ENCODE measurements around the gene CCDC148. TPM values are rescaled to one million over a fixed set of nuclear protein-coding genes. Genes with fewer than 3 reads are reported as not detected.

Gene CCDC148
- polyA plus RNA-seq, 1 experiment, result 0.22 TPM

DNA sequence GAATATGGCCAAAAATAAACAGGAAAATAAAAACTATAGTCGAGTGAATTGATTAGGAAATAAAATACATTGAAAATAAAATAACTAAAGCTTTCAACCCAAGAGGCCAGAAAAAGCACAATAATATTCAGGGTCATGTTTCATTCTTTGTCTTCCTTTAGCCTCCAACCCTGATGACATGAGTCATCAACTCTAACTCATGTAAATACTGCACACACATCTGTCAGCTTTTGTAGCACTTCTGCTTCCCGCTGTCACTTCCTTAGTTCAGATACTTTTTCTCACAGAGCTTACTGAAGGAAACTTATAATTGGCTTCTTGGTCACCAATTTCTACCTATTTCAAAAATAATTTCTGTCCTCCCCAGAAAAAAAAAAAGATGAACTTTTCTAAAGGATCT is 242.1 kb downstream of the CCDC148 start:
- POLR2A ChIA-PET, result no interaction called here

DNA sequence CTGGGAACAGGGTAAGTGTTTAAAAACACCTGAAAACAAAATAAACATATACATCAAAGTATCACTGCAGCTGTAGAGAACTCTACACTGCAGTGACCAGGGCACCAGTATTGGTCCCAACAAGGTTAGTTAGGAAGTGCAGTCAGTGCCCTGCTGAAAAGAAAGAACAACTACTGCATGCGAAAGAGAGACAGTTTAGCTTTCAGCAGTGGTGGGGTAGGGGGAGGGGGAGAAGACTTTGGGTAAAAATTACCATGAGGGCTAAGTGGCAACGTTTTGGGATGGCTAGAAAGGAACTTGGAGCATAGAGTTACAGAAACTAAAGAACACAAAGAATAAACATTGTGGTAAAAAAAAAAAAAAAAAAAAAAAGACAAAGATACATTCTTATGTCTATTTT is 242.8 kb downstream of the CCDC148 start:
- H3K27ac ChIP-seq (ENCODE audit: low read depth, low read length), result no peak overlapping the region
- no peaks in the 10 kb centered on the region for H3K9me3 ChIP-seq (ENCODE audit: control insufficient read depth, insufficient read depth, low read length)
- no peaks in the 10 kb centered on the region for H3K27me3 ChIP-seq (ENCODE audit: control insufficient read depth, insufficient read depth, low read length)
- ChIA-PET POLR2A (no interaction called here), CTCF (interaction anchor here (0.8 to 1.3 kb wide), 2 partner anchors 540 to 541 kb away, joined by 3 to 4 read pairs; no protein-coding TSS in a partner anchor)
- DNase-seq (ENCODE audit: low read depth, low spot score), result no peak
- no peak overlapping the region for H3K4me3 ChIP-seq (ENCODE audit: low read depth, low read length)
- TF ChIP-seq CTCF (IDR thresholded peaks at IDR 0.05; ENCODE audit: low read depth, low read length), result no peak

More for the DNA sequence above, 242.1 kb downstream of the CCDC148 start:
- no peak overlapping the region for H3K27ac ChIP-seq (ENCODE audit: low read depth, low read length)
- DNase-seq (ENCODE audit: low read depth, low spot score), result no peak
- CTCF ChIA-PET, result interaction anchor here (1.3 kb wide), 1 partner anchor 539 kb away, joined by 4 read pairs; no protein-coding TSS in a partner anchor
- no peak overlapping the region for H3K4me3 ChIP-seq (ENCODE audit: low read depth, low read length)
- TF ChIP-seq CTCF (IDR thresholded peaks at IDR 0.05; ENCODE audit: low read depth, low read length), result no peak
- no peaks in the 10 kb centered on the region for H3K27me3 ChIP-seq (ENCODE audit: control insufficient read depth, insufficient read depth, low read length)
- no peaks in the 10 kb centered on the region for H3K9me3 ChIP-seq (ENCODE audit: control insufficient read depth, insufficient read depth, low read length)

DNA sequence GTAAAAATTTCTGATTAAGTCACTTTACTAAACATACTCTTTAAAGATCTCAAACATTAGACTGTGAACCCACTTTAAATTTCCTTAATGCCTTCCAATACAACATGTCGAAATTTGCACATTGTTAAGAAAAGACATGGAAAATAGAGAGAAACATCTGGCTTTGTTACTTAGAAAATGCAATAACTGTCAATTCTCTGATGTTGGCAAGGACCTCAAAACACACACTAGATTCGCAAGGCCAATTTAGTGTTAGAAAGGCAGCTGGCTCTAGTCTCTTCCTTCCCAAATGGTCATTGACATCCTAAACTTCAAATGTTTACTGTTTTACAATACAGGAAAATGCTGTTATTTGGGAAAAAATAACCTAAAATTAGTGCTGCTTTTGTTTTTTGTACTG is 244.3 kb downstream of the CCDC148 start:
- Histone ChIP-seq H3K27me3 (ENCODE audit: control insufficient read depth, insufficient read depth, low read length) (no peaks in the 10 kb centered on the region), H3K4me3 (ENCODE audit: low read depth, low read length) (no peak overlapping the region), H3K27ac (ENCODE audit: low read depth, low read length) (no peak overlapping the region), H3K9me3 (ENCODE audit: control insufficient read depth, insufficient read depth, low read length) (no peaks in the 10 kb centered on the region)
- POLR2A ChIA-PET, result no interaction called here
- DNase-seq (ENCODE audit: low read depth, low spot score), result no peak
- TF ChIP-seq CTCF (IDR thresholded peaks at IDR 0.05; ENCODE audit: low read depth, low read length), result no peak
- CTCF ChIA-PET, result no interaction called here

GRCh38 chr2:158211502-158211901 is 245.1 kb downstream of the CCDC148 start:
- ChIA-PET POLR2A (no interaction called here), CTCF (no interaction called here)
- H3K4me3 ChIP-seq (ENCODE audit: low read depth, low read length), result no peak overlapping the region
- TF ChIP-seq CTCF (IDR thresholded peaks at IDR 0.05; ENCODE audit: low read depth, low read length), result no peak
- H3K9me3 ChIP-seq (ENCODE audit: control insufficient read depth, insufficient read depth, low read length), result no peaks in the 10 kb centered on the region
- no peak overlapping the region for H3K27ac ChIP-seq (ENCODE audit: low read depth, low read length)
- no peaks in the 10 kb centered on the region for H3K27me3 ChIP-seq (ENCODE audit: control insufficient read depth, insufficient read depth, low read length)
- no peak for DNase-seq (ENCODE audit: low read depth, low spot score)

- Histone ChIP-seq H3K27ac (ENCODE audit: low read depth, low read length) (no peak overlapping the region), H3K9me3 (ENCODE audit: control insufficient read depth, insufficient read depth, low read length) (no peaks in the 10 kb centered on the region), H3K4me3 (ENCODE audit: low read depth, low read length) (no peak overlapping the region), H3K27me3 (ENCODE audit: control insufficient read depth, insufficient read depth, low read length) (no peaks in the 10 kb centered on the region)
- no peak for DNase-seq (ENCODE audit: low read depth, low spot score)
- ChIA-PET CTCF (no interaction called here), POLR2A (no interaction called here)
- TF ChIP-seq CTCF (IDR thresholded peaks at IDR 0.05; ENCODE audit: low read depth, low read length), result no peak
Observed at GRCh38 chr2:158207354-158207753, 249.2 kb downstream of the CCDC148 start.
